Panc1 (cell line): ENCODE measurements around the gene FAM110A.

Experiments
- CTCF ChIP-seq: fragments of 450-650 bp; IDR thresholded peaks from 2 replicates; pipeline ENCODE4 v1.5.1; 2017; ENCODE audit warnings: mild to moderate bottlenecking
- POLR2AphosphoS5 ChIP-seq: IDR thresholded peaks from 2 replicates; pipeline ENCODE4 v1.6.1; 2012; ENCODE audit warnings: mild to moderate bottlenecking, low read depth, low read length, moderate library complexity
- TCF7L2 ChIP-seq: IDR thresholded peaks from 2 replicates; pipeline ENCODE4 v1.6.1; 2011; ENCODE audit warnings: mild to moderate bottlenecking, low read depth, low read length, inconsistent platforms
- TF ChIP-seq, protein P1 (sequence below), 2 experiments: IDR thresholded peaks; 2 replicates each; pipeline ENCODE4 v1.6.1; 2011 to 2012; ENCODE audit warnings: low read depth in 2 of 2, control low read depth in 1 of 2, low read length in 1 of 2, mild to moderate bottlenecking in 1 of 2, moderate library complexity in 1 of 2; ENCODE audit not compliant: insufficient read depth in 1 of 2

DNA sequence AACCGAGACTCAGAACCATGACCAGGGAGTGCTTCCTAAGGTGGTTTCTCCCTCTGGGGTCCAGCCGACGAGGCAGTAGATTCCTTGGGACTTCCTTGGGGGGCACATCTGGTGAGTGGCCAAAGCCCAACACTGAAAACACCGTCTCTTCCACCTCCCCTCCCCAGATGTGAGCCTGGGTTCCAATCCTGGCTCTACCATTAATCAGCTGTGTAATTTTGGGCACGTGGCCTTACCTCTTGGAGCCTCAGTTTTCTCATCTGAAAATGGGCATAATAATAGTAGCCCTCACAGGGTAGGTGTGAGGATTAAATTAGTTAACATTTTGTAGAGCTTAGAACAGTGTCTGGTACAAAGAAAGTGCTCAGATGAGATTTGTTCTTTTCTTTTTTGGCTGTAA, 5.5 kb downstream of the FAM110A start:
- TF ChIP-seq CTCF (no peak), POLR2AphosphoS5 (no peak), TCF7L2 (no peak)
- TF ChIP-seq, protein P1, sequence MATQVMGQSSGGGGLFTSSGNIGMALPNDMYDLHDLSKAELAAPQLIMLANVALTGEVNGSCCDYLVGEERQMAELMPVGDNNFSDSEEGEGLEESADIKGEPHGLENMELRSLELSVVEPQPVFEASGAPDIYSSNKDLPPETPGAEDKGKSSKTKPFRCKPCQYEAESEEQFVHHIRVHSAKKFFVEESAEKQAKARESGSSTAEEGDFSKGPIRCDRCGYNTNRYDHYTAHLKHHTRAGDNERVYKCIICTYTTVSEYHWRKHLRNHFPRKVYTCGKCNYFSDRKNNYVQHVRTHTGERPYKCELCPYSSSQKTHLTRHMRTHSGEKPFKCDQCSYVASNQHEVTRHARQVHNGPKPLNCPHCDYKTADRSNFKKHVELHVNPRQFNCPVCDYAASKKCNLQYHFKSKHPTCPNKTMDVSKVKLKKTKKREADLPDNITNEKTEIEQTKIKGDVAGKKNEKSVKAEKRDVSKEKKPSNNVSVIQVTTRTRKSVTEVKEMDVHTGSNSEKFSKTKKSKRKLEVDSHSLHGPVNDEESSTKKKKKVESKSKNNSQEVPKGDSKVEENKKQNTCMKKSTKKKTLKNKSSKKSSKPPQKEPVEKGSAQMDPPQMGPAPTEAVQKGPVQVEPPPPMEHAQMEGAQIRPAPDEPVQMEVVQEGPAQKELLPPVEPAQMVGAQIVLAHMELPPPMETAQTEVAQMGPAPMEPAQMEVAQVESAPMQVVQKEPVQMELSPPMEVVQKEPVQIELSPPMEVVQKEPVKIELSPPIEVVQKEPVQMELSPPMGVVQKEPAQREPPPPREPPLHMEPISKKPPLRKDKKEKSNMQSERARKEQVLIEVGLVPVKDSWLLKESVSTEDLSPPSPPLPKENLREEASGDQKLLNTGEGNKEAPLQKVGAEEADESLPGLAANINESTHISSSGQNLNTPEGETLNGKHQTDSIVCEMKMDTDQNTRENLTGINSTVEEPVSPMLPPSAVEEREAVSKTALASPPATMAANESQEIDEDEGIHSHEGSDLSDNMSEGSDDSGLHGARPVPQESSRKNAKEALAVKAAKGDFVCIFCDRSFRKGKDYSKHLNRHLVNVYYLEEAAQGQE (IDR thresholded peaks at IDR 0.05; ENCODE audit: insufficient read depth in 1 of 2, low read depth in 2 of 2, low read length in 1 of 2), result no peak
